Measurements from ENCODE around the gene CHRNA3. TPM values are rescaled to one million over a fixed set of nuclear protein-coding genes. Genes with fewer than 3 reads are reported as not detected.
A peak's percentile ranks its signal among the peaks of the same experiment; 100 is the strongest.

CHRNA3 gene
- total RNA-seq, result not detected

GRCh38 chr15:78620527-78621421 is at the start of gene CHRNA3:
Gene CHRNA3, minus strand, starts transcription at chr15:78620996. Its CDS starts 202 bp downstream, at chr15:78620794.
- H3K4me3 Mint-ChIP-seq, result peak within 1 kb of the TSS; percentile 41 to 71
- ATAC-seq (replicated peaks in 1 of 2) (peak; percentile 22 to 36), DNase-seq (no peak)
- peaks cover 52% of the 10 kb centered on the region for H3K27me3 Mint-ChIP-seq (ENCODE audit: low read depth)
- no peak within 1 kb of the TSS for H3K27ac Mint-ChIP-seq
- peaks cover 5% of the 10 kb centered on the region for H3K4me1 Mint-ChIP-seq (ENCODE audit: low read depth)
- H3K9me3 Mint-ChIP-seq, result no peaks in the 10 kb centered on the region
- no peaks in the 10 kb centered on the region for H3K36me3 Mint-ChIP-seq (ENCODE audit: insufficient read depth in 2 of 2)

GRCh38 chr15:78668987-78669386 is 48.2 kb upstream of the CHRNA3 start:
- no peak overlapping the region for H3K27ac Mint-ChIP-seq
- no peaks in the 10 kb centered on the region for H3K36me3 Mint-ChIP-seq (ENCODE audit: insufficient read depth in 2 of 2)
- H3K4me1 Mint-ChIP-seq (ENCODE audit: low read depth), result peaks cover 10% of the 10 kb centered on the region
- H3K9me3 Mint-ChIP-seq, result no peaks in the 10 kb centered on the region
- no peak for DNase-seq
- no peak for ATAC-seq (replicated peaks in 1 of 2)
- no peak overlapping the region for H3K4me3 Mint-ChIP-seq
- peaks cover 8% of the 10 kb centered on the region for H3K27me3 Mint-ChIP-seq (ENCODE audit: low read depth)

DNA sequence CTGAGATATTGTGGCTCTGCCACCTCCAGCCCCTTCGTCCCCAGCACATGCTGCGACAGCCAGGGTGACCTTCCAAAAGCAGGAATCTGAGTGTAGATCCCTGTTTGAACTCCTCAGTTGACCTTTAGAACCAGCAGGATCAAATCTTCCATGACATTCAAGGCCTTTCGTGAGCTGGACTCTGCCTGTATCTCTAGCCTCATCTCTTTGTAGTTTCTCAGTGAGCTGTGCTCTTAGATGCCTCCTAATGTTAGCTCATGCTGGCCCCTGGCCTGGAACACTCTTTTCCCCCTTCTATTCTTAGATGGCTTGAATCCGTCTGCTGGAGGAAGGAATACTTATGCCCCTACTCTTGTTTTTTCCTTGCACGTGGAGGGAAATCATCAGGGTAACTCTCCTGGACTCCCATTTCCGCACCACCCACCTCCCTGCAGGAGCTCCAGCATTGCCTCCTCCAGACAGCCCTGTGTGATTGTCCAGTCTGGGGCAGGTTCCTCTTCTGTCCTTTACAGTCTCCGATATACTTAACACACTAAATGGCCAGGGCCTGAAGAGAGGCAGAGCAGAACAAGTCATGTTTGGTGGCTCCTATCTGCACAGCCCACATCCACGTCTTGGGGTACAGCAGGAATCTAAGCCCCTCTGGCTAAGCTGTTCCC is 46.9 kb upstream of the CHRNA3 start:
- Mint-ChIP-seq H3K36me3 (ENCODE audit: insufficient read depth in 2 of 2) (no peaks in the 10 kb centered on the region), H3K4me3 (no peak overlapping the region), H3K9me3 (no peaks in the 10 kb centered on the region), H3K4me1 (ENCODE audit: low read depth) (peaks cover 10% of the 10 kb centered on the region), H3K27me3 (ENCODE audit: low read depth) (peaks cover 8% of the 10 kb centered on the region), H3K27ac (no peak overlapping the region)
- no peak for ATAC-seq (replicated peaks in 1 of 2)
- no peak for DNase-seq

DNA sequence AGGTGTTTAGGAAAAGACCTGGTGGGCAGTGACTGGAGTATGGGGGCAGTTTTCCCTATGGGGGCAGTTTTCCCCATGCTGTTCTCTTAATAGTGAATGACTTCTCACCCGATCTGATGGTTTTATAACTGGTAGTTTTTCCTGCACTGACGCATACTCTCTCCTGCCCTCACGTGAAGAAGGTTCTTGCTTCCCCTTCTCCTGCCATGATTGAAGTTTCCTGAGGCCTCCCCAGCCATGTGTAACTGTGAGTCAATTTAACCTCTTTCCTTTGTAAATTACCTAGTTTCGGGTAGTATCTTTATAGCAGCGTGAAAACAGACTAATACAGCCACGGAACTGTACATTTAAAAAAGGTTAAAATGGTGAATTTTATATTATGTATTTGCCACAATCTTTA is 45.2 kb upstream of the CHRNA3 start:
- Mint-ChIP-seq H3K4me3 (no peak overlapping the region), H3K4me1 (ENCODE audit: low read depth) (peaks cover 10% of the 10 kb centered on the region), H3K27me3 (ENCODE audit: low read depth) (peaks cover 8% of the 10 kb centered on the region), H3K27ac (no peak overlapping the region), H3K36me3 (ENCODE audit: insufficient read depth in 2 of 2) (no peaks in the 10 kb centered on the region), H3K9me3 (no peaks in the 10 kb centered on the region)
- DNase-seq (no peak), ATAC-seq (replicated peaks in 1 of 2) (no peak)

GRCh38 chr15:78663703-78664102 is 42.9 kb upstream of the CHRNA3 start:
- H3K4me1 Mint-ChIP-seq (ENCODE audit: low read depth), result peaks cover 10% of the 10 kb centered on the region
- H3K27me3 Mint-ChIP-seq (ENCODE audit: low read depth), result peaks cover 8% of the 10 kb centered on the region
- H3K9me3 Mint-ChIP-seq, result no peaks in the 10 kb centered on the region
- ATAC-seq (replicated peaks in 1 of 2) (no peak), DNase-seq (no peak)
- H3K4me3 Mint-ChIP-seq, result no peak overlapping the region
- no peaks in the 10 kb centered on the region for H3K36me3 Mint-ChIP-seq (ENCODE audit: insufficient read depth in 2 of 2)
- H3K27ac Mint-ChIP-seq, result no peak overlapping the region

- H3K9me3 Mint-ChIP-seq, result no peaks in the 10 kb centered on the region
- no peaks in the 10 kb centered on the region for H3K27me3 Mint-ChIP-seq (ENCODE audit: low read depth)
- no peak overlapping the region for H3K27ac Mint-ChIP-seq
- DNase-seq (no peak), ATAC-seq (replicated peaks in 1 of 2) (no peak)
- H3K36me3 Mint-ChIP-seq (ENCODE audit: insufficient read depth in 2 of 2), result no peaks in the 10 kb centered on the region
- peaks cover 10% of the 10 kb centered on the region for H3K4me1 Mint-ChIP-seq (ENCODE audit: low read depth)
- no peak overlapping the region for H3K4me3 Mint-ChIP-seq
These were observed 41.2 kb upstream of the CHRNA3 start for GRCh38 chr15:78662028-78662427.

DNA sequence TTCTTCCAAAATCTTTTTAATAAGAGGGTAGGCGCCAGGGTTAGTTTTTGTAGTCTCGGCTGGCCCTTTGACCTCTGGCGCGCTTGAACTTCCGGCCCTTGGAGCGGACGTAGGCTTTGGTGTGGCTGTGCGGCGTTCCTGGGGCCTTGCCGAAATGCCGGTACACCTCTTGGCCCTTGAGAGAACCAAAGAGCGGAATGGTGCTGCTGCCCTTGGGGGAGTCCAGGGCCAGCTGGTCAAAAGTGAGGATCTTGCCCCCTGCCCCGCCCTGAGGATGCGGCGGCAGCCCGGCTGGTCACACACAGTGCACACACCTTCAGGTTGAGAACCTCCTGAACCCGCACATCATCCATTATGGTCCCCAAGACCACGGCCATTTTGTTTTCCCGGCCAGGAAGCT is 40.2 kb upstream of the CHRNA3 start:
- no peak for ATAC-seq (replicated peaks in 1 of 2)
- no peak for DNase-seq

GRCh38 chr15:78660584-78660983 is 39.8 kb upstream of the CHRNA3 start:
- no peak overlapping the region for H3K4me3 Mint-ChIP-seq
- no peak for ATAC-seq (replicated peaks in 1 of 2)

More for the DNA sequence above, 40.2 kb upstream of the CHRNA3 start:
- Mint-ChIP-seq H3K27ac (no peak overlapping the region), H3K36me3 (ENCODE audit: insufficient read depth in 2 of 2) (no peaks in the 10 kb centered on the region), H3K27me3 (ENCODE audit: low read depth) (no peaks in the 10 kb centered on the region), H3K9me3 (no peaks in the 10 kb centered on the region), H3K4me3 (no peak overlapping the region), H3K4me1 (ENCODE audit: low read depth) (peaks cover 7% of the 10 kb centered on the region)

DNA sequence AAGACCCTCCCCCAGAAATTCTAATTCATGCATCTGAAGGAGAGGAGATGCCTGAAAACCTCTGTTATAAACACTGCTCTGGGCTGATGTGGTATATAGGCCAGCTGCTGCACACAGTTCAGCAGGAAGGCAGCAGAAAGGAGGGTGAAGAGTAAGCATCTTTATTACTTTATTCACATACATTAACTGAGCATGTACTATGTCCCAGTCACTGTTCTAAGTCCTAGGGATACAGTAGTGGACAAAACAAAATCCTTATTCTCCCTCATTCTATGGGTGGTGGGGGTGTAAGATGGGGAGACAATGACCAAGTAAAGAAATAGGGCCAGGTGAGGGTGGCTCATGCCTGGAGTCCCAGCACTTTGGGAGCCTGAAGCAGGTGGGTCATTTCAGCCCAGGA is 38.0 kb upstream of the CHRNA3 start:
- no peak for DNase-seq

More at GRCh38 chr15:78660584-78660983, 39.8 kb upstream of the CHRNA3 start:
- H3K27ac Mint-ChIP-seq, result no peak overlapping the region
- no peaks in the 10 kb centered on the region for H3K27me3 Mint-ChIP-seq (ENCODE audit: low read depth)
- no peaks in the 10 kb centered on the region for H3K36me3 Mint-ChIP-seq (ENCODE audit: insufficient read depth in 2 of 2)
- H3K4me1 Mint-ChIP-seq (ENCODE audit: low read depth), result peaks cover 2% of the 10 kb centered on the region
- no peaks in the 10 kb centered on the region for H3K9me3 Mint-ChIP-seq
- no peak for DNase-seq

DNA sequence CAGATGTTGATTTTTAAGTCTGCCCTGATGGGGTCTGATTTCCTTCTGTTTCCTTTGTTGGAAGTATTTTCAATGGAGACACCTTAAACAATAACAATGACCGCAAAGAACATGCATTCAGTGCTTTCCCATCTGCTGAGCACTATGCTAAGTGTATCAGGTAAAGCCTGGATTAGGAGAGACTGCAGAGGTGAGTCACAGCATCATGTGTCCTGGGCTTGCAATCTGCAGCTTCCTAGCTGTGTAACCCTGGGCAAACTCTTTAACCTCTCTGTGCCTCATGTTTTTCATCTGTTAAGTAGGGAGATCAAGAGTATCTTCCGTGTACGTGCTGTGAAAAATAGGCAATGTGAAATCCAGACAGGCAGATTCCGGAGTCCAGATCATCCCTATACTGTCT is 33.5 kb upstream of the CHRNA3 start:
- H3K4me3 Mint-ChIP-seq, result no peak overlapping the region
- peaks cover 8% of the 10 kb centered on the region for H3K27me3 Mint-ChIP-seq (ENCODE audit: low read depth)
- ATAC-seq (replicated peaks in 1 of 2) (no peak), DNase-seq (no peak)
- H3K4me1 Mint-ChIP-seq (ENCODE audit: low read depth), result no peaks in the 10 kb centered on the region
- H3K27ac Mint-ChIP-seq, result no peak overlapping the region
- H3K36me3 Mint-ChIP-seq (ENCODE audit: insufficient read depth in 2 of 2), result no peaks in the 10 kb centered on the region
- no peaks in the 10 kb centered on the region for H3K9me3 Mint-ChIP-seq

More for the DNA sequence above, 38.0 kb upstream of the CHRNA3 start:
- H3K27me3 Mint-ChIP-seq (ENCODE audit: low read depth), result peaks cover 2% of the 10 kb centered on the region
- no peak overlapping the region for H3K4me3 Mint-ChIP-seq
- no peaks in the 10 kb centered on the region for H3K9me3 Mint-ChIP-seq
- no peaks in the 10 kb centered on the region for H3K36me3 Mint-ChIP-seq (ENCODE audit: insufficient read depth in 2 of 2)
- no peaks in the 10 kb centered on the region for H3K4me1 Mint-ChIP-seq (ENCODE audit: low read depth)
- no peak overlapping the region for H3K27ac Mint-ChIP-seq
- no peak for ATAC-seq (replicated peaks in 1 of 2)

DNA sequence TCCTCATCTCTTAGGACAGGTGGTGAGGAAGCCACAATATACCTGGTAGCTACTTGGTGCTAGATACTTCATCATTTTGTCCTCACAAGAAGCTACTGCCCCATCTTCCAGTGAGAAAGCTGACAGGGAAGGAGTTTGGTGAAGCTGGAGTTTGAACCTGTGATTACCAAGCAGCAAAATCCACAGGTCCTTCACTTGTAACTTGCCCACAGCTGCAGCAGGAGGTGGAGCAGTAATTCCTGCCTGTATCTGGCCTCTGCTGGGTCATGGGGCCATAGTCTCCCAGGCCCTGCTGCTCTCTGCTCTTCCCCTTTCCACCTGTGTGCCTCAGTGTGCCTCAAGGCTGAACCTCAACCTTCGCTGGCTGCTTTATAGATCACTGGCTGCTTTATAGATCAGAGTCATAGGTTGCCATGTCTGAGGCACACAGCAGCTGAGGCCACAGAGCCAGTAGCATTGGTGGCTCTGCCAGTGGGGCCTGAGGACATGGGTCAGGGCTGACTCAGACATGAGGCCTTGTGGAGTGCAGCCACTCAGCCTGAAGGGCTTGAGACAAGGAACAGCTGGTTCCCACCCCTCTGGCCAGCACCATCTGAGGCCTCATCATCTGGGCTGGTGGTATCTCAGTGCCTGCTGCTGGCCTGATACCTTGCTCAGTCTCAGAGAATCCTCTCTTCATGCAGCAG is 31.3 kb upstream of the CHRNA3 start:
- Mint-ChIP-seq H3K9me3 (no peaks in the 10 kb centered on the region), H3K27me3 (ENCODE audit: low read depth) (peaks cover 8% of the 10 kb centered on the region), H3K27ac (no peak overlapping the region), H3K4me1 (ENCODE audit: low read depth) (no peaks in the 10 kb centered on the region), H3K4me3 (no peak overlapping the region), H3K36me3 (ENCODE audit: insufficient read depth in 2 of 2) (no peaks in the 10 kb centered on the region)
- ATAC-seq (replicated peaks in 1 of 2) (no peak), DNase-seq (no peak)

DNA sequence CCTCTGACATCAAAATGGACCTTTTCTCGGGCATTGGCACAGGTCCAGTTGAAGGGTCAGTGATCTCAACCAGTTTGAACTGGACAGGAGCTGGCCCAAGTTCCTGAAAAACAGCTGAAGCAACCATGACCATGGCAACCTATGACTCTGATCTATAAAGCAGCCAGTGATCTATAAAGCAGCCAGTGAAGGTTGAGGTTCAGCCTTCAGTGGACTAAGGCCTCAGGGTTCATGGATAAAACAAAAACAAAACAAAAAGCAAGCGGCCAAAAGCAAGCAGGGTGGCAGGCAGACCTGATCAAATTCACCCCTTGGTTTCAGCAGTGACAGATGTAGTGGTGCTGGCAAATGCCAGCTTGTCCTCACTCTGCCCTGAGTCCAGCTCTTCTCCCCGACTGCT is 30.2 kb upstream of the CHRNA3 start:
- peaks cover 8% of the 10 kb centered on the region for H3K27me3 Mint-ChIP-seq (ENCODE audit: low read depth)
- no peak overlapping the region for H3K27ac Mint-ChIP-seq
- no peaks in the 10 kb centered on the region for H3K36me3 Mint-ChIP-seq (ENCODE audit: insufficient read depth in 2 of 2)
- no peak for DNase-seq
- ATAC-seq (replicated peaks in 1 of 2), result no peak
- no peaks in the 10 kb centered on the region for H3K4me1 Mint-ChIP-seq (ENCODE audit: low read depth)
- no peak overlapping the region for H3K4me3 Mint-ChIP-seq
- no peaks in the 10 kb centered on the region for H3K9me3 Mint-ChIP-seq

GRCh38 chr15:78650022-78650421 is 29.2 kb upstream of the CHRNA3 start:
- H3K4me3 Mint-ChIP-seq, result no peak overlapping the region
- no peaks in the 10 kb centered on the region for H3K4me1 Mint-ChIP-seq (ENCODE audit: low read depth)
- no peaks in the 10 kb centered on the region for H3K9me3 Mint-ChIP-seq
- H3K27ac Mint-ChIP-seq, result no peak overlapping the region
- ATAC-seq (replicated peaks in 1 of 2), result no peak
- no peak for DNase-seq
- H3K27me3 Mint-ChIP-seq (ENCODE audit: low read depth), result peaks cover 8% of the 10 kb centered on the region
- no peaks in the 10 kb centered on the region for H3K36me3 Mint-ChIP-seq (ENCODE audit: insufficient read depth in 2 of 2)

All from activated T-cell treated with anti-CD3 and anti-CD28 coated beads, Interleukin-2, amount 50 U/mL, for 72 hours (primary cell).